Heart right ventricle (tissue), 16 donors: Measurements from ENCODE around the gene PDIA5. TPM values are rescaled to one million over a fixed set of nuclear protein-coding genes. Genes with fewer than 3 reads are reported as not detected.

Experiments
- ATAC-seq, 8 donors: fragments of 200-7000 bp; cut with Tn5 transposase; one replicate each; pipeline ENCODE4 v1.9.1; 2020; ENCODE audit warnings: mild to moderate bottlenecking in 8 of 8, moderate library complexity in 8 of 8, moderate number of reproducible peaks in 1 of 8
- DNase-seq, 2 donors: peaks; one replicate each; pipeline ENCODE4 v3.0.0-alpha.2; 2020
- H3K27ac ChIP-seq, 10 donors: fragments of 200-600 bp; sonication (generic) in 2 of 10; one replicate each; pipeline versions ENCODE4 v1.5.0 to v1.8.0; 2020 to 2022; ENCODE audit warnings: mild to moderate bottlenecking in 3 of 10
- H3K27me3 ChIP-seq, 7 donors: fragments of 200-600 bp; one replicate each; pipeline ENCODE4 v1.8.0; 2021 to 2022; ENCODE audit warnings: mild to moderate bottlenecking in 2 of 7
- H3K36me3 ChIP-seq, 9 donors: fragments of 200-600 bp; sonication (generic) in 1 of 9; one replicate each; pipeline versions ENCODE4 v1.5.0 to v1.8.0; 2020 to 2022; ENCODE audit warnings: mild to moderate bottlenecking in 2 of 9
- H3K4me1 ChIP-seq, 9 donors: fragments of 200-600 bp; sonication (generic) in 1 of 9; one replicate each; pipeline versions ENCODE4 v1.5.0 to v1.8.0; 2020 to 2022; ENCODE audit warnings: mild to moderate bottlenecking in 4 of 9
- H3K4me3 ChIP-seq, 10 donors: fragments of 200-600 bp; sonication (generic) in 2 of 10; one replicate each; pipeline versions ENCODE4 v1.5.0 to v1.8.0; 2020 to 2022; ENCODE audit warnings: mild to moderate bottlenecking in 7 of 10, moderate library complexity in 2 of 10
- H3K9me3 ChIP-seq, 11 donors: fragments of 200-600 bp in 10 of 11; sonication (generic) in 2 of 11; one replicate each; pipeline versions ENCODE4 v1.5.0 to v1.8.0; 2013 to 2022; ENCODE audit warnings: mild to moderate bottlenecking in 2 of 11, control low read depth in 1 of 11, moderate library complexity in 1 of 11
- WGBS, 2 donors: extraction: QIAGEN DNeasy Blood & Tissue Kit; methylation state at CpG; one replicate each; pipeline ENCODE4 v1.1.7; 2013; ENCODE audit warnings: inconsistent platforms in 1 of 2; 5-methylcytosine and 5-hydroxymethylcytosine counted together
- intact Hi-C, 10 donors: fragments of 100-400 bp; cut with DNase I; formaldehyde crosslinking; loops; one replicate each; pipeline versions ENCODE4 v1.11.1 to v1.14.2; 2022
- polyA plus RNA-seq, 2 donors: library from polyadenylated mRNA; stranded (reverse); fragments of 200-250 nt; gene quantifications; one replicate each; pipeline ENCODE4 v1.2.3, GENCODE V29; 2013
- total RNA-seq, 10 donors: library from RNA; stranded (reverse); fragmentation: NEBNext Ultra II Directional in 3 of 10; extraction: Animal tissue kit (Norgen Biotek cat#: 25700) in 3 of 10; gene quantifications; one replicate each; pipeline versions ENCODE4 v1.2.1 to v1.2.4, GENCODE V29; 2021 to 2023
- TF ChIP-seq, protein P1 (sequence below), 9 donors: fragments of 200-600 bp; sonication (generic) in 2 of 9; IDR thresholded peaks; one replicate each; pipeline versions ENCODE4 v1.5.0 to v1.8.0; 2021 to 2022; ENCODE audit warnings: antibody characterized with exemption in 9 of 9, mild to moderate bottlenecking in 5 of 9, moderate library complexity in 1 of 9
- donor health status: Arrhythmogenic right ventricular cardiomyopathy.
- donor health status: ischemic (EF 13 %, LVEDD 7.1; RV severe dilation, severe dysfunction).
- donor health status: healthy with polysubstance abuse.
- donor health status: DM: no; HTN: yes; CAD: no.
- donor health status: DM: no; HTN: no; CAD: no.
- donor health status: ischemic (EF 25% LVEDD 6.9; RV normal size, moderate dysfunction).
- donor health status: ischemic (EF 25% LVEDD 5.7; RV mildly dilated, moderate dysfunction).
- donor health status: healthy.
- donor health status: DM: yes; HTN: yes; CAD: no.
- donor health status: Ischemic cardiomyopathy.
- donor health status: ischemic (EF 35%, LVEDD 5.7; RV mildly dilated, moderate dysfunction).
- donor health status: nonischemic (EF 11% LVEDD 7.7; RV severe dilation, severe dysfunction).
- donor health status: DM: yes; HTN: yes; CAD: no.
- donor health status: PGD.
- donor health status: ischemic (EF 29% LVEDD 5.4; RV normal size, mild dysfunction).
- donor health status: nonischemic (EF 23%, LVEDD 6.1; RV moderate dilation, normal function).

The PDIA5 gene
- total and polyA plus RNA-seq, 12 donors, result 4.2 to 14.6 (median 6.3) TPM

GRCh38 chr3:123088387-123088786, 21.6 kb downstream of the PDIA5 start:
- Histone ChIP-seq H3K9me3 (no peaks in the 10 kb centered on the region), H3K4me1 (peaks cover 26 to 70% (median 54%) of the 10 kb centered on the region in 9 donors), H3K27ac (no peak overlapping the region), H3K27me3 (no peaks in the 10 kb centered on the region), H3K4me3 (no peak overlapping the region), H3K36me3 (peaks cover 0 to 34% (median 0%) of the 10 kb centered on the region in 9 donors)
- 77 to 78% methylated on average over 2 of the region's 2 CpGs for WGBS, 2 donors
- ATAC-seq, result no peak
- no peak for DNase-seq
- TF ChIP-seq, protein P1, sequence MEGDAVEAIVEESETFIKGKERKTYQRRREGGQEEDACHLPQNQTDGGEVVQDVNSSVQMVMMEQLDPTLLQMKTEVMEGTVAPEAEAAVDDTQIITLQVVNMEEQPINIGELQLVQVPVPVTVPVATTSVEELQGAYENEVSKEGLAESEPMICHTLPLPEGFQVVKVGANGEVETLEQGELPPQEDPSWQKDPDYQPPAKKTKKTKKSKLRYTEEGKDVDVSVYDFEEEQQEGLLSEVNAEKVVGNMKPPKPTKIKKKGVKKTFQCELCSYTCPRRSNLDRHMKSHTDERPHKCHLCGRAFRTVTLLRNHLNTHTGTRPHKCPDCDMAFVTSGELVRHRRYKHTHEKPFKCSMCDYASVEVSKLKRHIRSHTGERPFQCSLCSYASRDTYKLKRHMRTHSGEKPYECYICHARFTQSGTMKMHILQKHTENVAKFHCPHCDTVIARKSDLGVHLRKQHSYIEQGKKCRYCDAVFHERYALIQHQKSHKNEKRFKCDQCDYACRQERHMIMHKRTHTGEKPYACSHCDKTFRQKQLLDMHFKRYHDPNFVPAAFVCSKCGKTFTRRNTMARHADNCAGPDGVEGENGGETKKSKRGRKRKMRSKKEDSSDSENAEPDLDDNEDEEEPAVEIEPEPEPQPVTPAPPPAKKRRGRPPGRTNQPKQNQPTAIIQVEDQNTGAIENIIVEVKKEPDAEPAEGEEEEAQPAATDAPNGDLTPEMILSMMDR (IDR thresholded peaks at IDR 0.05), result no peak
- intact Hi-C loops, result no loop called here

- no peak overlapping the region for H3K4me3 ChIP-seq
- ATAC-seq, result peak; percentile 73 to 96 (median 90)
- DNase-seq, result peak; percentile 63 to 80
- WGBS, 2 donors, result 45 to 56% methylated on average over 12 of the region's 12 CpGs
- H3K27ac ChIP-seq, result peak overlapping the region in 9 of 10 donors; percentile 12 to 75 (median 57)
- intact Hi-C loops, result no loop called here
- peaks cover 12 to 56% (median 40%) of the 10 kb centered on the region in 9 donors for H3K4me1 ChIP-seq
- TF ChIP-seq, protein P1 (IDR thresholded peaks at IDR 0.05), result no peak
- H3K9me3 ChIP-seq, result no peaks in the 10 kb centered on the region
- H3K27me3 ChIP-seq, result no peaks in the 10 kb centered on the region
- H3K36me3 ChIP-seq, result peaks cover 0 to 47% (median 0%) of the 10 kb centered on the region in 9 donors
Measured at GRCh38 chr3:123089611-123090331, 22.9 kb downstream of the PDIA5 start.

DNA sequence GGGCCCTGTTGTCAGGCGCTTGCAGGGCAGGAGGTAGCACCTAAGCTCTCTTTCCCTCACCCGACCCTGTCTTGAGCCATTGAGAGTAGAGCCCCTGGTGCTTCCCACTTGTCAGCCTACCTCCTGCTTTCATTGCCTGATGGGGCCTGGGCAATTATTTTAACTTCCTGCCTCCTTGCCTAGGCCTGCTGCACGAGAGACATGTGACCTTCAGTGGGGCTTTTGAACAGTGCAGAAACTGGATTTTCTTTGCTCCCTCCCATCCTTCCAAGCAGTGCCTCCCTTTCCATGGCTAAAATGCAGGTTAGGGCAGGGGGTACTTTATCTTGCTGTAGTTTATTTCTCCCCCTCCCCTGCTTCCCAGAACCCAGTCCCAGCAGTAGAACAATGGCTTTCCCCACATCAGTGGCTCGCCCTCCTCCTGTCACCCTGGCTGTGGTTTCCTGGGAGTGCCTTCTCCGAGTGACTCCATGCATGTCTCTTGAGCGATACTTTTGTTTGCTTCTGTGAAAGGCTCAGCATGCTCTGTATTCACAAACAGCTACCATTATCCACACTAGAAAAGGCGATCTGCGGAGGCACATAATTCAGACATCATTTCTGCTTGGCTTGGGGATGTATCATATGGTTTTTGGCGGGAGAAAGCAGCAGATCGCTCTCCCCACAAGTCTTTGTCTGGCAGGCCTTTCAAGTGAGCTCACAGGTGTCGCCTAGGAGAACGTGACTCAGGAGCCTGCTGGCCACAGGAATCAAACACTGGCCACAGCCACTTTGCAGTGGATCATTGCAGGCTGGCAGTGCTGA, 24.1 kb downstream of the PDIA5 start:
- intact Hi-C loops, result no loop called here
- H3K9me3 ChIP-seq, result no peaks in the 10 kb centered on the region
- H3K27me3 ChIP-seq, result no peaks in the 10 kb centered on the region
- ATAC-seq (no peak), DNase-seq (no peak)
- 88 to 91% methylated on average over 12 of the region's 12 CpGs for WGBS, 2 donors
- H3K4me3 ChIP-seq, result no peak overlapping the region
- peak overlapping the region in 5 of 10 donors; percentile 12 to 75 (median 57) for H3K27ac ChIP-seq
- peaks cover 7 to 48% (median 30%) of the 10 kb centered on the region in 9 donors for H3K4me1 ChIP-seq
- TF ChIP-seq, protein P1 (IDR thresholded peaks at IDR 0.05), result no peak
- peaks cover 0 to 54% (median 0%) of the 10 kb centered on the region in 9 donors for H3K36me3 ChIP-seq

- Histone ChIP-seq H3K4me3 (no peak overlapping the region), H3K36me3 (peaks cover 0 to 54% (median 0%) of the 10 kb centered on the region in 9 donors), H3K27me3 (no peaks in the 10 kb centered on the region), H3K9me3 (no peaks in the 10 kb centered on the region), H3K27ac (no peak overlapping the region), H3K4me1 (peaks cover 15 to 52% (median 39%) of the 10 kb centered on the region in 9 donors)
- TF ChIP-seq, protein P1 (IDR thresholded peaks at IDR 0.05), result no peak
- DNase-seq (no peak), ATAC-seq (no peak)
- intact Hi-C loops, result no loop called here
- 96 to 98% methylated on average over 3 of the region's 3 CpGs for WGBS, 2 donors
Measured at GRCh38 chr3:123092243-123092642, 25.4 kb downstream of the PDIA5 start.
